Gastroesophageal sphincter (tissue), 4 donors: ENCODE measurements around the gene RGS16. TPM values are rescaled to one million over a fixed set of nuclear protein-coding genes. Genes with fewer than 3 reads are reported as not detected.

Experiments
- ATAC-seq: fragments of 150-250 bp; one replicate; pipeline ENCODE4 v1.9.1; 2016; ENCODE audit warnings: mild to moderate bottlenecking, moderate library complexity
- H3K27ac ChIP-seq, 4 donors: fragments of 200-600 bp; sonication (generic) in 3 of 4; 1 replicate in 3 of 4; 2 replicates in 1 of 4; pipeline ENCODE4 v1.5.1; 2016 to 2019
- H3K27me3 ChIP-seq: fragments of 200-600 bp; sonication (generic); one replicate; pipeline ENCODE4 v1.5.1; 2019
- H3K36me3 ChIP-seq, 2 donors: fragments of 200-600 bp; sonication (generic); one replicate each; pipeline ENCODE4 v1.5.1; 2019; ENCODE audit warnings: control low read depth in 1 of 2
- H3K4me1 ChIP-seq, 3 donors: fragments of 200-600 bp; sonication (generic); 1 replicate in 2 of 3; 2 replicates in 1 of 3; pipeline ENCODE4 v1.5.1; 2016 to 2019; ENCODE audit warnings: control low read depth in 2 of 3
- H3K4me3 ChIP-seq, 2 donors: fragments of 200-600 bp; sonication (generic); one replicate each; pipeline ENCODE4 v1.5.1; 2019; ENCODE audit warnings: mild to moderate bottlenecking in 1 of 2, moderate library complexity in 1 of 2
- H3K9me3 ChIP-seq, 3 donors: fragments of 200-600 bp; sonication (generic); one replicate each; pipeline ENCODE4 v1.5.1; 2017 to 2019; ENCODE audit warnings: control low read depth in 2 of 3
- EP300 ChIP-seq: sonication (generic); formaldehyde crosslinking; IDR thresholded peaks from one replicate; pipeline ENCODE4 v1.6.1; 2017; ENCODE audit warnings: antibody characterized with exemption, mild to moderate bottlenecking
- POLR2A ChIP-seq, 2 donors: fragments of 450-650 bp; IDR thresholded peaks; one replicate each; pipeline ENCODE4 v1.6.1; 2017; ENCODE audit warnings: antibody characterized with exemption in 2 of 2, mild to moderate bottlenecking in 2 of 2, moderate library complexity in 1 of 2
- POLR2AphosphoS5 ChIP-seq: sonication (generic); formaldehyde crosslinking; IDR thresholded peaks from one replicate; pipeline ENCODE4 v1.6.1; 2017; ENCODE audit warnings: antibody characterized with exemption
- WGBS, 2 donors: methylation state at CpG; one replicate each; pipeline ENCODE4 v1.1.5; 2018; ENCODE audit warnings: low coverage in 1 of 2; 5-methylcytosine and 5-hydroxymethylcytosine counted together
- total RNA-seq, 4 donors: library from RNA; depleted of rRNA; stranded (reverse); fragments of >200 nt; gene quantifications; one replicate each; pipeline ENCODE4 v1.1.0, GENCODE V29; 2016
- TF ChIP-seq, protein P1 (sequence below), 4 experiments: fragments of 200-600 bp in 2 of 4; fragments of 450-650 bp in 2 of 4; sonication (generic) in 1 of 4; IDR thresholded peaks; one replicate each; pipeline ENCODE4 v1.5.1; 2017 to 2019; ENCODE audit warnings: antibody characterized with exemption in 4 of 4, mild to moderate bottlenecking in 2 of 4, moderate library complexity in 2 of 4

Gene RGS16
- total RNA-seq, 4 donors from 2014 or later, result 0.47 to 10.6 (median 2.1) TPM

- 29 to 39% methylated on average over 4 of the region's 4 CpGs for whole genome bisulfite sequencing, 2 donors
- peaks cover 0 to 8% (median 1%) of the 10 kb centered on the region in 3 donors for H3K4me1 ChIP-seq
- peaks cover 0 to 19% of the 10 kb centered on the region in 2 donors for H3K36me3 ChIP-seq
- no peaks in the 10 kb centered on the region for H3K9me3 ChIP-seq
- TF ChIP-seq, protein P1, sequence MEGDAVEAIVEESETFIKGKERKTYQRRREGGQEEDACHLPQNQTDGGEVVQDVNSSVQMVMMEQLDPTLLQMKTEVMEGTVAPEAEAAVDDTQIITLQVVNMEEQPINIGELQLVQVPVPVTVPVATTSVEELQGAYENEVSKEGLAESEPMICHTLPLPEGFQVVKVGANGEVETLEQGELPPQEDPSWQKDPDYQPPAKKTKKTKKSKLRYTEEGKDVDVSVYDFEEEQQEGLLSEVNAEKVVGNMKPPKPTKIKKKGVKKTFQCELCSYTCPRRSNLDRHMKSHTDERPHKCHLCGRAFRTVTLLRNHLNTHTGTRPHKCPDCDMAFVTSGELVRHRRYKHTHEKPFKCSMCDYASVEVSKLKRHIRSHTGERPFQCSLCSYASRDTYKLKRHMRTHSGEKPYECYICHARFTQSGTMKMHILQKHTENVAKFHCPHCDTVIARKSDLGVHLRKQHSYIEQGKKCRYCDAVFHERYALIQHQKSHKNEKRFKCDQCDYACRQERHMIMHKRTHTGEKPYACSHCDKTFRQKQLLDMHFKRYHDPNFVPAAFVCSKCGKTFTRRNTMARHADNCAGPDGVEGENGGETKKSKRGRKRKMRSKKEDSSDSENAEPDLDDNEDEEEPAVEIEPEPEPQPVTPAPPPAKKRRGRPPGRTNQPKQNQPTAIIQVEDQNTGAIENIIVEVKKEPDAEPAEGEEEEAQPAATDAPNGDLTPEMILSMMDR (IDR thresholded peaks at IDR 0.05), result peak; percentile 69 to 88 (median 84)
- no peak for TF ChIP-seq POLR2A (IDR thresholded peaks at IDR 0.05)
- no peak for TF ChIP-seq EP300
- peak; percentile 87 for TF ChIP-seq POLR2AphosphoS5
- H3K27ac ChIP-seq, result peak overlapping the region in 1 of 4 donors; percentile 5
- peak; percentile 74 for ATAC-seq
- no peaks in the 10 kb centered on the region for H3K27me3 ChIP-seq
- no peak overlapping the region for H3K4me3 ChIP-seq
Observed at GRCh38 chr1:182595641-182596240, 8.4 kb downstream of the RGS16 start.

- no peak for TF ChIP-seq POLR2AphosphoS5
- TF ChIP-seq, protein P1 (IDR thresholded peaks at IDR 0.05), result no peak
- TF ChIP-seq EP300, result no peak
- TF ChIP-seq POLR2A (IDR thresholded peaks at IDR 0.05), result no peak
- H3K4me1 ChIP-seq, result peaks cover 0 to 23% (median 6%) of the 10 kb centered on the region in 3 donors
- H3K9me3 ChIP-seq, result no peaks in the 10 kb centered on the region
- H3K36me3 ChIP-seq, result peaks cover 0 to 6% of the 10 kb centered on the region in 2 donors
- no peak overlapping the region for H3K4me3 ChIP-seq
- no peaks in the 10 kb centered on the region for H3K27me3 ChIP-seq
- ATAC-seq, result no peak
- WGBS, 2 donors, result 88 to 94% methylated on average over 4 to 5 of the region's 5 CpGs
- peak overlapping the region in 3 of 4 donors; percentile 90 to 93 (median 91) for H3K27ac ChIP-seq
Observed at GRCh38 chr1:182589931-182590330, 14.3 kb downstream of the RGS16 start.

DNA sequence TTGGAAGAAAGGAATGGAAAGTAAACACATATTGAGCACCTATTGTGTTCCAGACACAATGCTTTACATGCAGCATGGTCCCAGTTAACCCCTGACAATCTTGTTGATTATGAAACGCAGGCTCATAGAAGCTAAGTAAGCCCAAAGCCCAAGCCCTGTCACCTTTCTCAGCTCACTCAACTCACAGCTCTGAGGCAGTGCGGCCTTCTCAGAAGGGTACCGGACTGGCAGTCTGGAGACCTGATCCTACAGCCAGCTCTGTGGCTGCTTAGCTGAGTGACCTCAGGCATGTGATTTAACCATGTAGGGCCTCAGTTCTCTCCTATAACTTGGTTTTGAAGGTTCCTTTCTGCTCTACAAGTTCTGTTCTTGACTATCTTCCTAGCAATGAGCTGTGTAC lies 14.7 kb downstream of the RGS16 start:
- TF ChIP-seq, protein P1 (IDR thresholded peaks at IDR 0.05), result no peak
- TF ChIP-seq EP300, result no peak
- no peak for TF ChIP-seq POLR2A (IDR thresholded peaks at IDR 0.05)
- no peak for TF ChIP-seq POLR2AphosphoS5
- Histone ChIP-seq H3K27ac (peak overlapping the region in 3 of 4 donors; percentile 90 to 93 (median 91)), H3K36me3 (peaks cover 0 to 6% of the 10 kb centered on the region in 2 donors), H3K4me3 (peak overlapping the region in 1 of 2 donors; percentile 76), H3K9me3 (no peaks in the 10 kb centered on the region), H3K27me3 (no peaks in the 10 kb centered on the region), H3K4me1 (peaks cover 0 to 27% (median 9%) of the 10 kb centered on the region in 3 donors)
- ATAC-seq, result no peak
- WGBS, 2 donors, result no CpG with 5 or more reads among the region's 3 CpGs

GRCh38 chr1:182588500-182589396 lies 15.4 kb downstream of the RGS16 start, which contains the start of gene RNASEL:
RNASEL (minus strand) TSS chr1:182589256; CDS start chr1:182586806, 2,450 bp downstream.
- ATAC-seq, result peak; percentile 92
- TF ChIP-seq POLR2AphosphoS5, result peak; percentile 64
- peak; percentile 17 to 38 for TF ChIP-seq POLR2A (IDR thresholded peaks at IDR 0.05)
- TF ChIP-seq EP300, result no peak
- TF ChIP-seq, protein P1 (IDR thresholded peaks at IDR 0.05), result no peak
- WGBS, 2 donors, result 4 to 5% methylated on average over 14 to 19 of the region's 20 CpGs

More at GRCh38 chr1:182588500-182589396, 15.4 kb downstream of the RGS16 start, which contains the start of gene RNASEL:
- H3K4me3 ChIP-seq, result peak within 1 kb of the TSS; percentile 76 to 95
- peaks cover 0 to 6% of the 10 kb centered on the region in 2 donors for H3K36me3 ChIP-seq
- H3K4me1 ChIP-seq, result peaks cover 0 to 35% (median 9%) of the 10 kb centered on the region in 3 donors
- no peaks in the 10 kb centered on the region for H3K27me3 ChIP-seq
- H3K9me3 ChIP-seq, result no peaks in the 10 kb centered on the region
- H3K27ac ChIP-seq, result peak within 1 kb of the TSS; percentile 89 to 93 (median 90)
